GM13976 (cell line): Measurements from ENCODE around the gene PRKCH.
A peak's percentile ranks its signal among the peaks of the same experiment; 100 is the strongest.

Experiments used
- DNase-seq: peaks from one replicate; pipeline ENCODE4 v3.0.0; 2012; ENCODE audit warnings: low spot score
- CTCF ChIP-seq: IDR thresholded peaks from 2 replicates; pipeline ENCODE4 v1.5.1; 2012; ENCODE audit warnings: borderline replicate concordance, mild to moderate bottlenecking; ENCODE audit not compliant: insufficient read depth; ENCODE audit errors: extremely low read depth, missing control alignments, control extremely low read depth
- in situ Hi-C: fragments of 300-500 bp; cut with MboI; formaldehyde crosslinking; loops from one replicate; pipeline ENCODE4 v1.12.0; 2022; ENCODE audit warnings: low sequenced_read_pairs, mixed read lengths, inconsistent platforms; ENCODE audit not compliant: unreplicated experiment

PRKCH gene

GRCh38 chr14:61321385-61322010 is at the start of gene PRKCH:
Gene PRKCH, plus strand, starts transcription at chr14:61321579. Its CDS starts 523 bp downstream, at chr14:61322102.
- peak; percentile 28 for TF ChIP-seq CTCF

GRCh38 chr14:61277232-61277631 is 44.1 kb upstream of the PRKCH start:
- no peak for DNase-seq
- in situ Hi-C loops, result loop anchor here (25.0 kb wide), 1 partner anchor 560 kb away; no protein-coding TSS in a partner anchor
- no peak for TF ChIP-seq CTCF

More at GRCh38 chr14:61321385-61322010, at the start of gene PRKCH:
- in situ Hi-C loops, result loop anchor here (10.0 kb wide), 1 partner anchor 113 kb away; no protein-coding TSS in a partner anchor
- DNase-seq, result peak; percentile 89

- in situ Hi-C loops, result loop anchor here (25.0 kb wide), 1 partner anchor 560 kb away; no protein-coding TSS in a partner anchor
- no peak for TF ChIP-seq CTCF
- no peak for DNase-seq
These were observed 43.6 kb upstream of the PRKCH start for GRCh38 chr14:61277784-61278183.

- in situ Hi-C loops, result loop anchor here (25.0 kb wide), 1 partner anchor 558 kb away; no protein-coding TSS in a partner anchor
- no peak for DNase-seq
- no peak for TF ChIP-seq CTCF
These were observed 42.3 kb upstream of the PRKCH start for GRCh38 chr14:61279082-61279481.

- in situ Hi-C loops, result loop anchor here (10.0 to 25.0 kb wide), 2 partner anchors 175 to 557 kb away; no protein-coding TSS in a partner anchor
- no peak for TF ChIP-seq CTCF
- DNase-seq, result no peak
These were observed 41.3 kb upstream of the PRKCH start for GRCh38 chr14:61280092-61280525.

- peak; percentile 69 for DNase-seq
- in situ Hi-C loops, result loop anchor here (10.0 to 25.0 kb wide), 2 partner anchors 174 to 557 kb away; no protein-coding TSS in a partner anchor
- TF ChIP-seq CTCF, result peak; percentile 30
These were observed 40.7 kb upstream of the PRKCH start for GRCh38 chr14:61280526-61281185.
